OCI-LY1 (cell line): Measurements from ENCODE around the gene RAD51B.

ENCODE experiments used
- CTCF ChIP-seq: fragments of 200-600 bp; sonication (generic), shearing (Covaris generic); IDR thresholded peaks from 2 replicates; pipeline ENCODE4 v1.5.1; 2017; ENCODE audit warnings: mild to moderate bottlenecking, antibody characterized with exemption, low read length, moderate library complexity, mixed read lengths
- EZH2 ChIP-seq: fragments of 200-600 bp; sonication (generic), shearing (Covaris generic); IDR thresholded peaks from 2 replicates; pipeline ENCODE4 v1.8.0; 2017; ENCODE audit warnings: borderline replicate concordance, mixed run types, mild to moderate bottlenecking, antibody characterized with exemption, low read length, moderate library complexity, mixed read lengths

GRCh38 chr14:68248481-68249255 is 429.1 kb downstream of the RAD51B start:
- TF ChIP-seq CTCF, result peak; percentile 69
- TF ChIP-seq EZH2, result no peak
